ENCODE data around the gene POLR2L. TPM values are rescaled to one million over a fixed set of nuclear protein-coding genes. Genes with fewer than 3 reads are reported as not detected.

The POLR2L gene
- total and polyA plus RNA-seq, 2 of the 13 experiments (the other 11 are each of a cell fraction or from before 2014, with no cell fraction given) = 104 to 114 TPM

DNA sequence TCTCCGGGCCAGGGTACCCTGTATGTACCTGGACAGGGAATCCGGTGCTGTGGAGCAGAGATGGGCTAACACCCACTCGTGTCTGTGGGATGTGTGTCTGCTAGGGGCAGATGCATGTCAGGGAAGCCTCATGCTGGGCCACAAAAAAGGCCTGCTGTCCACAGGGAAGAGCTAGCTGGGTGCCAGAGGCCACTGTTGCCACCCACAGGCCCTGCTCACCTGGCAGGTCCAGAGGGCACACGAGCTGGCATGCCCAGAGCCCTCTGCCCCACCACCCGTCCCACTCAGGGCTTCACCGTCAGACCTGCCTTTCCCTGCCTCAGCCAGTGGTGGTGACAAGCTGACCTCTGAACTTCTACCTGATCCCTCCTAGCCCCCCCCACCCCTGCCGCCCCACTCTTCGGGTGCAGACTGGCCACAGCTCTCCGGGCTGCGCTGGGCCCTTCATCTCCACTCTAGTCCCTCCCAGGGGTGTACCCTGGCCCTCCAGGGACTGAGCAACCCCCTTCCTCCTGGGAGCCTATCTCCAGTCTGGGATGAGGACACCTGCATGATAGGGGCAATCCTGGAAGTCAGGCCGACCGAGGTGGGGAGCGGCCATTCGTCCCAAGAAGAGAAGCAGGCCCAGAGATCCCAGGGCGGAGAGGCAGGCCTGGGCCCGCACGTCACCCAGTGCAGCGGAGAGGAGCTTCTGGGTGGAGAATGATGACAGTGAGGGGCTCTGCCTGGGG is 45.6 kb downstream of the POLR2L start (continued):
- no peak for TF ChIP-seq DPF2 (CRISPR knock-in tag; IDR thresholded peaks at IDR 0.05; ENCODE audit: borderline replicate concordance, low read depth)
- no peak; the same call in 1 of the 2 replicates for TF ChIP-seq NPAS2 (CRISPR knock-in tag; IDR thresholded peaks at IDR 0.05; ENCODE audit: borderline replicate concordance)
- TF ChIP-seq ATM (IDR thresholded peaks at IDR 0.05; ENCODE audit: borderline replicate concordance) = no peak
- TF ChIP-seq MIER3 (CRISPR knock-in tag; IDR thresholded peaks at IDR 0.05; ENCODE audit: borderline replicate concordance) = no peak
- TF ChIP-seq, protein P1, sequence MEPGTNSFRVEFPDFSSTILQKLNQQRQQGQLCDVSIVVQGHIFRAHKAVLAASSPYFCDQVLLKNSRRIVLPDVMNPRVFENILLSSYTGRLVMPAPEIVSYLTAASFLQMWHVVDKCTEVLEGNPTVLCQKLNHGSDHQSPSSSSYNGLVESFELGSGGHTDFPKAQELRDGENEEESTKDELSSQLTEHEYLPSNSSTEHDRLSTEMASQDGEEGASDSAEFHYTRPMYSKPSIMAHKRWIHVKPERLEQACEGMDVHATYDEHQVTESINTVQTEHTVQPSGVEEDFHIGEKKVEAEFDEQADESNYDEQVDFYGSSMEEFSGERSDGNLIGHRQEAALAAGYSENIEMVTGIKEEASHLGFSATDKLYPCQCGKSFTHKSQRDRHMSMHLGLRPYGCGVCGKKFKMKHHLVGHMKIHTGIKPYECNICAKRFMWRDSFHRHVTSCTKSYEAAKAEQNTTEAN (CRISPR knock-in tag; conservative IDR thresholded peaks at IDR 0.05) = no peak
- no peak for TF ChIP-seq CCAR2 (optimal IDR thresholded peaks at IDR 0.05; ENCODE audit: low read depth, low read length)
- TF ChIP-seq, protein P2, sequence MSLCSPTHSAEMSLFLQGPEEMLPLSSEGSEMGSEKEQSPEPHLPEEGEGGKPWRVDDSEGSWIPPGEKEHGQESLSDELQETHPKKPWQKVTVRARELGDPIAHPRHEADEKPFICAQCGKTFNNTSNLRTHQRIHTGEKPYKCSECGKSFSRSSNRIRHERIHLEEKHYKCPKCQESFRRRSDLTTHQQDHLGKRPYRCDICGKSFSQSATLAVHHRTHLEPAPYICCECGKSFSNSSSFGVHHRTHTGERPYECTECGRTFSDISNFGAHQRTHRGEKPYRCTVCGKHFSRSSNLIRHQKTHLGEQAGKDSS (CRISPR knock-in tag; IDR thresholded peaks at IDR 0.05; ENCODE audit: borderline replicate concordance, low read depth) = no peak
- no peak for TF ChIP-seq ZNF556 (CRISPR knock-in tag; IDR thresholded peaks at IDR 0.05; ENCODE audit: borderline replicate concordance)
- TF ChIP-seq, protein P3, sequence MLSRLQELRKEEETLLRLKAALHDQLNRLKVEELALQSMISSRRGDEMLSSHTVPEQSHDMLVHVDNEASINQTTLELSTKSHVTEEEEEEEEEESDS (CRISPR knock-in tag; IDR thresholded peaks at IDR 0.05; ENCODE audit: borderline replicate concordance) = no peak
- TF ChIP-seq ZNF75D (CRISPR knock-in tag; IDR thresholded peaks at IDR 0.05; ENCODE audit: borderline replicate concordance) = no peak
- no peak for TF ChIP-seq PRPF4 (IDR thresholded peaks at IDR 0.05; ENCODE audit: low read depth, low read length, poor library complexity, severe bottlenecking)
- TF ChIP-seq TSC22D2 (CRISPR knock-in tag; IDR thresholded peaks at IDR 0.05; ENCODE audit: borderline replicate concordance) = no peak
- TF ChIP-seq MTA1 (CRISPR knock-in tag; IDR thresholded peaks at IDR 0.05; ENCODE audit: borderline replicate concordance) = peak; percentile 31
- no peak for TF ChIP-seq STAG1 (CRISPR knock-in tag; IDR thresholded peaks at IDR 0.05)
- TF ChIP-seq MEIS2 (CRISPR knock-in tag; IDR thresholded peaks at IDR 0.05) = 0 out of 2 replicates have a peak, but pooled peaks have one; percentile 7
- no peak for TF ChIP-seq ZNF879 (CRISPR knock-in tag; IDR thresholded peaks at IDR 0.05)
- TF ChIP-seq SRSF9 (IDR thresholded peaks at IDR 0.05; ENCODE audit: borderline replicate concordance, insufficient read depth, low read depth, low read length, poor library complexity, severe bottlenecking) = no peak
- TF ChIP-seq ERF (CRISPR knock-in tag; IDR thresholded peaks at IDR 0.05) = no peak
- no peak for TF ChIP-seq KDM1A (CRISPR knock-in tag; IDR thresholded peaks at IDR 0.05)
- no peak for TF ChIP-seq ZNF737 (CRISPR knock-in tag; IDR thresholded peaks at IDR 0.05; ENCODE audit: borderline replicate concordance)
- no peak for TF ChIP-seq GZF1 (CRISPR knock-in tag; IDR thresholded peaks at IDR 0.05)
- no peak for TF ChIP-seq NR1H2 (CRISPR knock-in tag; IDR thresholded peaks at IDR 0.05; ENCODE audit: borderline replicate concordance, low read depth)
- TF ChIP-seq, protein P4, sequence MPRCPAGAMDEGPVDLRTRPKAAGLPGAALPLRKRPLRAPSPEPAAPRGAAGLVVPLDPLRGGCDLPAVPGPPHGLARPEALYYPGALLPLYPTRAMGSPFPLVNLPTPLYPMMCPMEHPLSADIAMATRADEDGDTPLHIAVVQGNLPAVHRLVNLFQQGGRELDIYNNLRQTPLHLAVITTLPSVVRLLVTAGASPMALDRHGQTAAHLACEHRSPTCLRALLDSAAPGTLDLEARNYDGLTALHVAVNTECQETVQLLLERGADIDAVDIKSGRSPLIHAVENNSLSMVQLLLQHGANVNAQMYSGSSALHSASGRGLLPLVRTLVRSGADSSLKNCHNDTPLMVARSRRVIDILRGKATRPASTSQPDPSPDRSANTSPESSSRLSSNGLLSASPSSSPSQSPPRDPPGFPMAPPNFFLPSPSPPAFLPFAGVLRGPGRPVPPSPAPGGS (CRISPR knock-in tag; IDR thresholded peaks at IDR 0.05) = no peak
- TF ChIP-seq ZFX (CRISPR knock-in tag; IDR thresholded peaks at IDR 0.05; ENCODE audit: low read depth) = no peak
